GM10266 (cell line): ENCODE results near the gene ARX.

Experiments used
- DNase-seq: peaks from one replicate; pipeline ENCODE4 v3.0.0; 2012; ENCODE audit errors: extremely low spot score
- CTCF ChIP-seq: IDR thresholded peaks from 2 replicates; pipeline ENCODE4 v1.5.1; 2012; ENCODE audit warnings: mild to moderate bottlenecking, low read depth; ENCODE audit not compliant: control insufficient read depth, insufficient read depth; ENCODE audit errors: missing control alignments

ARX gene

GRCh38 chrX:25005382-25006185 is 10.2 kb downstream of the ARX start:
- DNase-seq = no peak
- TF ChIP-seq CTCF = no peak

GRCh38 chrX:25005034-25005381 is 10.8 kb downstream of the ARX start:
- no peak for DNase-seq
- no peak for TF ChIP-seq CTCF

- TF ChIP-seq CTCF = no peak
- DNase-seq = no peak
Observed at GRCh38 chrX:25004485-25005032, 11.2 kb downstream of the ARX start.

GRCh38 chrX:25004040-25004439 is 11.7 kb downstream of the ARX start:
- no peak for TF ChIP-seq CTCF
- no peak for DNase-seq

- no peak for TF ChIP-seq CTCF
- DNase-seq = no peak
Observed at GRCh38 chrX:25003066-25003849, 12.5 kb downstream of the ARX start.

- no peak for TF ChIP-seq CTCF
Observed at GRCh38 chrX:25002661-25003020, 13.1 kb downstream of the ARX start.

GRCh38 chrX:25001808-25002660 is 13.7 kb downstream of the ARX start:
- no peak for DNase-seq

More at GRCh38 chrX:25002661-25003020, 13.1 kb downstream of the ARX start:
- no peak for DNase-seq

More at GRCh38 chrX:25001808-25002660, 13.7 kb downstream of the ARX start:
- no peak for TF ChIP-seq CTCF
